Upper lobe of right lung (tissue), 1 donor: ENCODE results near the gene RRBP1. TPM values are rescaled to one million over a fixed set of nuclear protein-coding genes. Genes with fewer than 3 reads are reported as not detected.

ENCODE experiments used
- ATAC-seq: fragments of 200-7000 bp; cut with Tn5 transposase; one replicate; pipeline ENCODE4 v1.9.1; 2020; ENCODE audit warnings: mild to moderate bottlenecking, moderate library complexity
- DNase-seq: peaks from one replicate; pipeline ENCODE4 v3.0.0-alpha.2; 2020
- H3K27ac ChIP-seq: fragments of 200-600 bp; one replicate; pipeline ENCODE4 v1.8.0; 2022
- H3K27me3 ChIP-seq: fragments of 200-600 bp; one replicate; pipeline ENCODE4 v1.8.0; 2022; ENCODE audit warnings: mild to moderate bottlenecking
- H3K36me3 ChIP-seq: fragments of 200-600 bp; one replicate; pipeline ENCODE4 v1.8.0; 2022
- H3K4me1 ChIP-seq: fragments of 200-600 bp; one replicate; pipeline ENCODE4 v1.8.0; 2022
- H3K4me3 ChIP-seq: fragments of 200-600 bp; one replicate; pipeline ENCODE4 v1.8.0; 2022; ENCODE audit warnings: mild to moderate bottlenecking
- H3K9me3 ChIP-seq: fragments of 200-600 bp; one replicate; pipeline ENCODE4 v1.8.0; 2022
- CTCF ChIP-seq: fragments of 200-600 bp; IDR thresholded peaks from one replicate; pipeline ENCODE4 v1.8.0; 2022; ENCODE audit warnings: antibody characterized with exemption
- intact Hi-C: fragments of 100-400 bp; cut with DNase I; formaldehyde crosslinking; loops from one replicate; pipeline ENCODE4 v1.11.0; 2022
- total RNA-seq: library from RNA; stranded (reverse); fragmentation: NEBNext Ultra II Directional; extraction: Animal tissue kit (Norgen Biotek cat#: 25700); gene quantifications from one replicate; pipeline ENCODE4 v1.2.1, GENCODE V29; 2021
- donor health status: DM: no; HTN: yes; CAD: no; lungs with severe emphysema.

Gene RRBP1
- total RNA-seq, 1 donor from 2014 or later = 166 TPM

- H3K27me3 ChIP-seq = no peaks in the 10 kb centered on the region
- no peak for ATAC-seq
- TF ChIP-seq CTCF = no peak
Measured at GRCh38 chr20:17568045-17568788, 113.8 kb downstream of the RRBP1 start.

GRCh38 chr20:17566345-17566744 lies 115.7 kb downstream of the RRBP1 start:
- intact Hi-C loops = no loop called here
- H3K4me1 ChIP-seq = peaks cover 9% of the 10 kb centered on the region

More at GRCh38 chr20:17568045-17568788, 113.8 kb downstream of the RRBP1 start:
- H3K4me3 ChIP-seq = peak overlapping the region; percentile 93
- peak overlapping the region; percentile 100 for H3K27ac ChIP-seq
- DNase-seq = no peak
- no peaks in the 10 kb centered on the region for H3K36me3 ChIP-seq
- H3K9me3 ChIP-seq = no peaks in the 10 kb centered on the region
- intact Hi-C loops = no loop called here
- peaks cover 20% of the 10 kb centered on the region for H3K4me1 ChIP-seq

GRCh38 chr20:17565169-17565845 lies 116.7 kb downstream of the RRBP1 start:
- intact Hi-C loops = no loop called here
- Histone ChIP-seq H3K27me3 (no peaks in the 10 kb centered on the region), H3K4me1 (peaks cover 9% of the 10 kb centered on the region), H3K27ac (no peak overlapping the region), H3K4me3 (no peak overlapping the region), H3K36me3 (no peaks in the 10 kb centered on the region), H3K9me3 (no peaks in the 10 kb centered on the region)
- DNase-seq = no peak
- no peak for TF ChIP-seq CTCF
- no peak for ATAC-seq

More at GRCh38 chr20:17566345-17566744, 115.7 kb downstream of the RRBP1 start:
- no peak for TF ChIP-seq CTCF
- Histone ChIP-seq H3K27me3 (no peaks in the 10 kb centered on the region), H3K36me3 (no peaks in the 10 kb centered on the region), H3K27ac (peak overlapping the region; percentile 18), H3K4me3 (no peak overlapping the region), H3K9me3 (no peaks in the 10 kb centered on the region)
- DNase-seq (no peak), ATAC-seq (no peak)

Other genes with a start within 250 kb of the RRBP1 start
- 2.7 TPM for gene BFSP1, start 150.9 kb downstream of the RRBP1 start, total RNA-seq
- 463 TPM for gene DSTN, start 112.2 kb downstream of the RRBP1 start, total RNA-seq
- gene BANF2, start 17.7 kb upstream of the RRBP1 start, total RNA-seq = not detected